Measurements from ENCODE around the gene APBA2. TPM values are rescaled to one million over a fixed set of nuclear protein-coding genes. Genes with fewer than 3 reads are reported as not detected.

APBA2 gene
- total and polyA plus RNA-seq, 12 donors, result 0.16 to 0.85 (median 0.46) TPM

GRCh38 chr15:29054171-29055045 lies 168.6 kb downstream of the APBA2 start:
- 93 to 95% methylated on average over 34 of the region's 34 CpGs for WGBS, 2 donors
- TF ChIP-seq CTCF (IDR thresholded peaks at IDR 0.05), result no peak
- DNase-seq, result no peak

GRCh38 chr15:29055876-29056275 lies 170.1 kb downstream of the APBA2 start:
- peaks cover 0 to 2% (median 0%) of the 10 kb centered on the region in 7 donors for H3K27me3 ChIP-seq
- DNase-seq, result no peak
- no peak for TF ChIP-seq CTCF (IDR thresholded peaks at IDR 0.05)

More at GRCh38 chr15:29054171-29055045, 168.6 kb downstream of the APBA2 start:
- H3K4me3 ChIP-seq, result no peak overlapping the region
- H3K27me3 ChIP-seq, result peaks cover 0 to 2% (median 0%) of the 10 kb centered on the region in 7 donors
- no peak overlapping the region for H3K27ac ChIP-seq
- H3K36me3 ChIP-seq, result no peaks in the 10 kb centered on the region
- H3K9me3 ChIP-seq, result peaks cover 0 to 4% (median 0%) of the 10 kb centered on the region in 11 donors
- H3K4me1 ChIP-seq, result no peaks in the 10 kb centered on the region
- intact Hi-C loops (cut with DNase I), result no loop called here
- no peak for ATAC-seq

GRCh38 chr15:29056839-29057450 lies 171.2 kb downstream of the APBA2 start:
- intact Hi-C loops (cut with DNase I), result no loop called here
- no peaks in the 10 kb centered on the region for H3K4me1 ChIP-seq
- no peak overlapping the region for H3K27ac ChIP-seq
- no peak for ATAC-seq
- no peak overlapping the region for H3K4me3 ChIP-seq
- peaks cover 0 to 10% (median 0%) of the 10 kb centered on the region in 11 donors for H3K9me3 ChIP-seq
- no peak for TF ChIP-seq CTCF (IDR thresholded peaks at IDR 0.05)
- DNase-seq, result no peak
- 54 to 57% methylated on average over 4 of the region's 4 CpGs for WGBS, 2 donors
- H3K27me3 ChIP-seq, result peaks cover 0 to 2% (median 0%) of the 10 kb centered on the region in 7 donors
- no peaks in the 10 kb centered on the region for H3K36me3 ChIP-seq

More at GRCh38 chr15:29055876-29056275, 170.1 kb downstream of the APBA2 start:
- 61 to 75% methylated on average over 7 of the region's 7 CpGs for WGBS, 2 donors
- H3K36me3 ChIP-seq, result no peaks in the 10 kb centered on the region
- H3K4me3 ChIP-seq, result no peak overlapping the region
- no peaks in the 10 kb centered on the region for H3K4me1 ChIP-seq
- peaks cover 0 to 10% (median 0%) of the 10 kb centered on the region in 11 donors for H3K9me3 ChIP-seq
- no peak overlapping the region for H3K27ac ChIP-seq
- ATAC-seq, result no peak
- intact Hi-C loops (cut with DNase I), result no loop called here

GRCh38 chr15:29057856-29058255 lies 172.1 kb downstream of the APBA2 start:
- Histone ChIP-seq H3K4me1 (no peaks in the 10 kb centered on the region), H3K9me3 (peaks cover 0 to 10% (median 0%) of the 10 kb centered on the region in 11 donors), H3K4me3 (no peak overlapping the region), H3K27me3 (peaks cover 0 to 2% (median 0%) of the 10 kb centered on the region in 7 donors), H3K36me3 (no peaks in the 10 kb centered on the region), H3K27ac (no peak overlapping the region)
- TF ChIP-seq CTCF (IDR thresholded peaks at IDR 0.05), result no peak
- DNase-seq (no peak), ATAC-seq (no peak)
- intact Hi-C loops (cut with DNase I), result no loop called here
- WGBS, 2 donors, result 82 to 84% methylated on average over 8 of the region's 8 CpGs

Data from heart right ventricle (tissue), 16 donors.